HTERT RPE-1 (cell line): ENCODE data around the gene CCDC116.
"Not testable (repeated sequence)": the region's sequence is repeated elsewhere in the genome, so short reads cannot be mapped to it uniquely, and the experiment has no call there.

Source experiments
- in situ Hi-C: fragments of 300-500 bp; cut with MboI; formaldehyde crosslinking; loops from 4 replicates; pipeline ENCODE4 v1.14.3; 2020; ENCODE audit warnings: low sequenced_read_pairs

The CCDC116 gene

DNA sequence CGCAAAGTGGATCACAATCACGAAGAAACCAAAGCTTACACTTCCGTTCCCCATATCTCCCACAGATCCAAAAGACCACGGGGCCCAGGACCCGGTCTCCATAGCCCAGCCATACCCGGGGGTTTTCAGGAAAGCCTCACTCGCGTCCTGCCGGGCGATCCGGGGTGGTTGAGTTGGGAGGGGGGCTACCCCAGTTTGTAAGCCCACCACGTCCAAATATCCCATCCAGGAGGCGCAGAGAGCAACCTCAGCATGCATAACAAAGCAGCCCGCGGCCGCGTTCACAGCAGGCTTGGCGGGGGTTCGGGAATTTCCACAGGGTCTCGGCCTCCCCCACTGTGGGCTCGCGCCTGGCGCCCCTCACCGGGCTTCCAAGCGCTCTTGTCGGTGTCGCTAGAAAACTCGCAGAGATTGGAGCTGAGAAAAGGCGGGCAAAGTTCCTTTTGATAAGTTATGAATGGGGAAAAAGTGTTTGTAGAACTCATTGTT, 19.0 kb downstream of the CCDC116 start:
- in situ Hi-C loops, result no loop called here

DNA sequence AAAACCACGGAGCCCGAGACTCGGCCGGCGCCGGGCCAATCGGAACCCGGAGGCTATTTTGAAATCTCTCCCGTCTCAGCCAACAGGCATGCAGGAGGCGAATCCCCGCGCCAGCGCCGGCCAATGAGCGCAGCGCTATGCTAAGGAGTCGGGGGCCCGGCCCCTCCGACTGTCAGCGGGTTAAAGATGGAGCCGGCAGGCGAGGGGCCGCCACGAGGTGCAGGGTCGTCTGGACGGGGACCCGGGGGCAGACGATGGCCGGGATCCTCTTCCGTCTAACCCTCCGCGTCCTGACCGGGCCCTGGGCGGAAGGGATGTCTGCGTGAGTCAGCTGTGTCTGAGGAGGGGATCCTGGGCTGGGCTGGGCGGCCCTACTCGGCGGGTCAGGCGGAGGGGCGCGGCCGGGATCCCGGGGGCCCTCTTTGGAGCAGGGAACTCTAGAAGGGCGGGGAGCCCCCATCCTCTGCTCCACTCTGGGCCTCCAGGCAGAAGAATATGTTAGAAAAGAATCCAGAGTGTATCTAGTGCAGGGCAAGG, 19.5 kb downstream of the CCDC116 start:
- in situ Hi-C loops, result no loop called here

DNA sequence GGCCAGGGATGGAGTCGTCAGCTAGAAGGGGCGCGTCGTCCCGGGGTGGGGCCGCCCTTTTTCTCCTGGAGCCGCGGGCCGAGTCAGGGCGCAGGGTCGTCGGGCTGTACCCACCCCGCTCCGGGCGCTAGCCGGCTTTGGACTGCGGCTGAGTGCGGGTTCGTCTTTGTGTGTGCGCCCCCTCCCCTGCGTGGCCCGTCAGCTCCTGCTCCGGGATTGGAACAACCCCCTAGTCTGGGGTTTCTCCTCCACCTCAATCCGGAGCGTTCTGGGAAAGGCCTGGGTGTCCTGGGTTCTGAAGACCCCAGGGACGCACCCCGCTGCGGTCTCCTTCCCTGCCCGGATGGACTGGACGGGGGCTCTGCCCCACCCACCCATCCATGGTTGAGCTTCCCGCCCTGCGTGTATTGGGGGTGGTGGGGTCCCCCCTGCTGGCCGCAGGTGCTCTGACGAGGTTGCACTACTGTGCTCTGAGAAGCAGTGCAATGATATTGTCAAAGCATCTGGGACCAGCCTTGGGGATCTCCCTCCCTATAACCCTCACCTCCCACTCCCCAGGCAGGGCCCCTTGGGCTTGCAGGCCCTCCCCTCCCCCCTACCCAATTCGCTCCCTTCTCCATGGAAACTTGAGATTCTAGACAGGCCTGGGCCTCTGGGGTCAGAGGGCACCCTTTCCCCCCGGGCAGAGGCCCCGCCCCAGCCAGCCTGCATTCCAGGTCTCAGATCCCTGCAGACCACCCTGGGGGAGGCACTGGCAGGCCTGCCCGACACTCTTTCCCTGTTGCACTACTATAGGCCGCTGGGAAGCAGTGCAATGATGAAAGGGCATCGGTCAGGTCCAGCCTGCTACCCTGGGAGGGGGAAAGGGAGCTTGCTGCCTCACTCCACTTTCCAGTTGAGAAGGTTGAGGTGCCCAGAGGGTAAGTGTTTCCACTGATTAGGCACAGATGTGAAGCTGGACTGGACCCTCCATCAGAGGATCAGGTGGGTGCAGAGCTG, 20.3 kb downstream of the CCDC116 start:
- in situ Hi-C loops, result no loop called here

DNA sequence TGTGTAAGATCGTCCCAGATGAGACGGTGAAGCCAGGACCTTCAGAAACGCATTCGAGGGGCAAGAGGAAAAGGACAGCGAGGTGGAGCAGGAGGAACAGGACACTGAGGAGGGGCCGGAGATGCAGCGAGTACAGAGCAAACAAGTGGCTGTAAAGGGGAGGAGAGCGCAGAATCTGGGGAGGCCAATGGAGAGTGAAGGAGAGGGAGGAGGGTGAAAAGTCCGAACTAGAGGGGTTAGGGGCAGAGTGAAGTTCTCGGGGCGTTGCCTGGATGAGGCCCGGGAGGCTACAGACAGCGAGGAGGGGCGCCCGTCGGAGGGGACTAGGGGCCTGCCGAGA, 24.4 kb downstream of the CCDC116 start:
- in situ Hi-C loops, result no loop called here

DNA sequence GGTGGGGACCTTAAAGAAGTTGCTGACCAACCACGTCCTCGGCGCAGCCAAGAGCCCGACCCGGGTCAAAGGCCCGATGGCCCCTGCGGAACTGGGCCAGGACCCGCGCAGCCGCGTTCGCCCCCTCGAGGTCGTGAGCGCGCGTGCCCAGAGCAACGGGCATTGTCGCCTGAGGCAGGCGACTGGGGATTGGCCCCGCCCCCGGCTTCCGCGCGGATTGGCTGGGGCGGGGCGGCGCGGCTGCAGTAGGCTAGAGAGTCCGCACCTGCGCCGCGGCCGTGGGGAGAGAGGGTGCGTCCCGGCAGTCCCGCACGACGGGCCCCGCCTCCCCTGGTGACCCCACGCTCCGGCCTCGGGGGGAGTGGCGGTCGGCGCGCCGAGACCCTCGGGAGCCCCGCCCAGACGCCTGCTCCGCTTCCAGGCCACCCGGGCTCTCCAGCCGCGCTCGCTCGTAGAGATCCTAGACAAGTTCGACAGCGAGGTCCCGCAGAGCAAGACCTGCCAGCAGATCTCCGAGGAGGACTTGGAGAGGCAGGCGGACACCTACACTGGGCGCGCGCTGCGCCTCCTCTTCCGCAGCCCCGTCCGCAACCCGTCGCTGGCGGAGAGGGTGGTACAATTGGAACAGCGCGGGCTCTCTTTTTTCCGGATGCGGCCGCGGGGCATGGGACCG, 24.9 kb downstream of the CCDC116 start:
- in situ Hi-C loops, result no loop called here

DNA sequence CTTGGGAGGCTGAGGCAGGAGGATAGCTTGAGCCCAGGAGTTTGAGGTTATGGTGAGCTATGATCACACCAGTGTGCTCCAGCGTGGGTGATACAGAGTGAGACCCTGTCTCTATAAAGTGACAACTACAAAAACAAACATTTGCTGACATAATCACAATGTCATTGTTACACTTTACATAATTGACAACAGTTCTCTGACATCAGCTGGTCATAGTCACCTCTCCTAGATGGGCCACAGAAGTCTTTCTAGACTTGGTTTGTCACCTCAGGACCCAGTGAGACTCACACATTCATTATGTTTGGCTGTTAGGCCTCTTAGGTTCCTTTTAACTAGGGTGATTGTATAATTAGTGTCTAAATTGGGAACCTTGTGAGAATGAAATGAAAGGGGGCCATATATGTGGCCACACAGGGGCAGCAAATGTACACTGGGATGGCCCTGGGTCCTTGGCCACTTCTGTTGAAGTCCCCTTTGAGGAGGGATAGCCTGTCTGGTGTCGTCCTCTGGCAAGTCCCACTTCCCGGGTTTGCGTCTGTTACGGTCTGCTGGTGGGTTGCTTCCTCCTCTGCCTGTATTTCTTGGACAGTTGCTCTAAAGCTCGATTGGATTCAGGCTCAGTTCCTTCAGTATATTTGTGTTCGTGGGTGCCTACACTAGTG, 27.4 kb downstream of the CCDC116 start:
- in situ Hi-C loops, result no loop called here

DNA sequence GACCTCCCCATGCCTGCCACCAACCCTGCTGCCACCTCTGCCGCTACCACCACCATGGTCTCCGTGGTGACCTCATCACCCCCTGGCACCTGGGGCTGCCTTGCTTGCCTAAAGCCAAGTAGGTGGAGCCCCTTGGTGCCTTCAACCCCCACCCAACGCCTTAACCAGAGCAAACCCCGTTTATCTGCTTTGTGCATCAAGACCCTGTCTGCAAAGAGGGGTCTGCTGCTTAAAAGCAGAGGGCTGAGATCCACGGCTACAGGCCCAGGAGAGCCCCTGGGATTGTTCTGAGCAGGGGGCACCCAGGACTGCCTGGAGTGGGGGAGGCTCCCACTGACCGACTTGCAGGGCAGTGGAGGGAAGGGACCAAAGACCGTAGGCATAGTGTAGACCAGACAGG, 28.3 kb downstream of the CCDC116 start:
- in situ Hi-C loops, result no loop called here

DNA sequence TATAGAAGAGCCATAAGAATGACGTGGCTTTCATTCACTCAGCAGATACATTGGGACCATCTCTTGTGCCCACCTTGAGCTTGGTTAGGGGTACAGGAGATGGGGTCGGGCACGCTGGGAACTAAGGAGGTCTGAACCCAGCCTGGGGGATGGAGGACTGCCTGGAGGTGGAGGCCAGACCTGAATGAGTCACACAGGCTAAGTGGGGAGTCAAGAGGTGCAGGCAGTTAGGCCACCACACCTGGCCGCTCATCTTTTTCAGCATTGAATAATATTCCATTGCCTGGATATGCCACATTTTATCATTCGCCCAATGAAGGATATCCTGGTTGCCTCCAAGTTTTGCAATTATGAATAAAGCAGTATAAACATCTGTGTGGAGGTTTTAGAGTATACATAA, 29.4 kb downstream of the CCDC116 start:
- in situ Hi-C loops, result no loop called here

DNA sequence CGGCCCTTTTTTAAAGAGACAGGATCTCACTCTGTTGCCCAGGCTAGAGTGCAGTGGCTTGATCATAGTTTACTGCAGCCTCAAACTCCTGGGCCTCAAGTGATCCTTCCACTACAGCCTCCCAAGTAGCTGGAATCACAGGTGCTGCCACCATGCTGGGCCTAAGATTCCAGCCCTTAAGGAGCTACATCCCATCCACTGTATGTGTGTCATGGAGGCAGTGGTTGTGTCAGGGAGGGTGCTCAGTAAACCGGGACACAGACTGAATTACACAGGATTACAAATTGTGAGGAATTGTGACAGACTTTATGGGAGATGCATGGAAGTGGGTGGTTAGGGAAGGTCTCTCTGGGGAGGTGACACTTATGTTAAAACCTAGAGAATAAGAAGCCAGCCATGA, 31.2 kb downstream of the CCDC116 start:
- in situ Hi-C loops, result no loop called here

DNA sequence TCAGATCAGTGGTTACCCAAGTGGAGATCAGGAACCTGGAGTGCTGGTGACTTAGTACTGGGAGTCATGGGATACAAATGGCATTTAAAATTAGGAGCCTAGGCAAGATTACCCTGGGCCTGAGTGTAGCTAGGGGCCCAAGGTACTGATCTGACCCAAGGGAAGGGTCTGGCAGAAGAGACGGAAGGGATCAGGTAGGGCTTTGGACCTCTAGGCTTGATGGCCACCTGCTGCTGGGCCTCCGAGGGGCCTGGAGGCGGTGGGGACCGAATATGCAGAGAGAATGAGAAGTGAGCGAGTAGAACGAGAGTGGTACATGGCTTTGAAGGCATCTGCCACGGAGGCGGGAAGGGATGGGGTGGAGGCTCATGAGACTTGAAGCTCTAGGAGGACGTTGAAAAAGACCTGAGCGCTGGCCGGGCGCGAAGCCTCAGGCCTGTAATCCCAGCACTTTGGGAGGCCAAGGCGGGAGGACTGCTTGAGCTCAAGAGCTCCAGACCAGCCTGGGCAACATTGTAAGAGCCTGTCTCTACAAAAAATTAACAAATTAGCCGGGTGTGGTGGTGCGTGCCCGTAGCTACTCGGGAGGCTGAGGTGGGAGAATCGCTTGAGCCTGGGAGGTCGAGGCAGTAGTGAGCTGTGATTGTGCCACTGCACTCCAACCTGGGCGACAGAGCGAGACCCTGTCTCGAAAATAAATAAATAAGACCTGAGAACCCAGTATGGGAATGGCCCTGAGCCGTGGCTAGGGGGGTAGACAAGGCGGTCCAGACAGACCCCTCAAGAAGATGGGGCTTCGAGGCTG, 32.7 kb downstream of the CCDC116 start:
- in situ Hi-C loops, result no loop called here

DNA sequence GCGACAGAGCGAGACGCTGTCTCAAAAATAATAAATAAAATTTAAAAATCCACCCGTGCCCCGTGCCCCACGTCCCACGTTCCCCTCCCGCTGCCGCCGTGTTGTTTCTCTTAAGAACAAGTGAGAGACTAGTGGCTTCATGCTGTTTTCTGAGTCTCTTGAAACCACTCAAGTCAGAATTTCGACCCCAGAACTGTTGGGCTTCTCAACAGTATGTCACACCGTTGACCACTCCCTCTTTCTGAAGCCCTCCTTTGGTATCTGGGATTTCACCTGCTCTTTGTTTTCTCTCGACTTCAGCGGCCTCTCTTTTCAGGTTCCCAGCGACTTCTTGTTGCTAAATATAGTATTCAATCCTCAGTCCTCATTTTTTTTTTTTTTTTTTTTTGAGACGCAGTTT, 34.2 kb downstream of the CCDC116 start:
- in situ Hi-C loops, result no loop called here

DNA sequence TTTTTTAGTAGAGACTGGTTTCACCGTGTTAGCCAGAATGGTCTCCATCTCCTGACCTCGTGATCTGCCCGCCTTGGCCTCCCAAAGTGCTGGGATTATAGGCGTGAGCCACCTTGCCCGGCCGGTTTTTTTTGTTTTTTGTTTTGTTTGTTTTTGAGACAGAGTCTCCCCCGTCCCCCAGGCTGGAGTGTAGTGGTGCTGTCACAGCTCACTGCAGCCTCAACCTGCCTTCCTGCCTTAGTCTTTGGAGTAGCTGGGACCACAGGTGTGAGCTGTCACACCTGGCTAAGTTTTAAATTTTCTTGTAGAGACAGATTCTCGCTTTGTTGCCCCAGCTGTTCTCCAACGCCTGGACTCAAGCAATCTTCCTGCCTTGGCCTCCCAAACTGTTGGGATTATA, 36.5 kb downstream of the CCDC116 start:
- in situ Hi-C loops, result no loop called here

DNA sequence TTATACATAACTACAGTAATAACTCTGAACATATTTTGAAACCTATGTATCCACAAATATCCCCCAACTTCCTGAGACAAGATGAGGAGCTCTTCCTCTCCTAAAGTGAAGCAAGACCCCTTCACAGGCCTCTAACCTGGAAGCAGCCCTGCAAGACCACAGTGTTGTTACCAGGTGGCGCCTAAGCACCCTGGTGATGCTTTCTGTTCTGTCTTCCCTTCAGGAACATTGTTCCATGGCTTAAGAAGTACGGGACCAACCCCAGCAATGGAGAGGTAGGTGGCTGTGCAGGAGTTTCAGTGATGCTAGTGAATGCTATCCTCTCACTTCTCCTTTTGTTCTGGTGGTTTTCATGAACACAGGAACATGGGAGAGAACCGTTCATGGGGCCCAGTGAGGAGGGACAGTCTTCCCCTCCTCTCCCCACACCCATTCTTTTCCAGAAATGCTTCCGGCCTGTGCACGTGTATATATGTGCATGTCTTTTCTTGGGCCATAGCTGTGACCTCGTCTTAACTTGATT, 39.6 kb downstream of the CCDC116 start:
- in situ Hi-C loops, result no loop called here

DNA sequence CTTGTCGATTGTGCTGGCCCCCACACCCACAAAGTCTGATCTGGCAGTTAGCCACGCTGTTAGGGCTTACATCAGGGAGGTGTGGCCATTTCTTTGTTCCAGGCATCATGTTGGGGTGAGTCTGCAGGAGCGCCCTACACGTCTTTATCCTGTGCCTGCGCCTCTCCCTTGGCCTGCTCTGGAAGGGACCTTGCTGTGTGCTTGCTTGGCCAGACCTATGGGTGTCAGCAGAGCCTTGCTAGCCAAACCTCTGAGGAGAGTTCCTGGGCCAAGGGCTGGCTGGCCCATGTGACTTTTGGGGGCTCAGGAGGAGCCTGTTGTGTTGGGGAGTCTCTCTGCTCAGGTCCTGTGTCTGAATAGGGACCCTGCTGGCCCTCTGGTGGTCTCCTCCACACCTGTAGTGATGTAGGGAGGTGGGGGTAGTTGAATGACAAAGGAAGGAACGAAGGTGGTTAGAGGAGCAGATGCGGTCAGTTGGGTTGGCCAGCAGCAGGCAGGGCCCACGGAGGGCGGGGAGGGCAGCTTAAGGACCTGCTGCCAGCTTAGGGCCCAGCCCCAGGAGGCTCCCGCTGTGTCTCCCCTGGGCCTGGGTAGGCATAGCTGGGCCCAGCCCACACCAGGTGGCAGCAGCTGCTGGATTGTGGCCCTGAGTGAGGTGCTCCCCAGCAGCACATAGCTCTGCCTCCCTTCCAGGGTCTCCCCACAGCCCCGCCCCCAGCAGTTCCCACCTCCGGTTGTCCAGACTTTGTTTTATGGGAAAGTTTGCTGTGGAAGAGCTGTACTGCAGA, 41.2 kb downstream of the CCDC116 start:
- in situ Hi-C loops, result no loop called here

DNA sequence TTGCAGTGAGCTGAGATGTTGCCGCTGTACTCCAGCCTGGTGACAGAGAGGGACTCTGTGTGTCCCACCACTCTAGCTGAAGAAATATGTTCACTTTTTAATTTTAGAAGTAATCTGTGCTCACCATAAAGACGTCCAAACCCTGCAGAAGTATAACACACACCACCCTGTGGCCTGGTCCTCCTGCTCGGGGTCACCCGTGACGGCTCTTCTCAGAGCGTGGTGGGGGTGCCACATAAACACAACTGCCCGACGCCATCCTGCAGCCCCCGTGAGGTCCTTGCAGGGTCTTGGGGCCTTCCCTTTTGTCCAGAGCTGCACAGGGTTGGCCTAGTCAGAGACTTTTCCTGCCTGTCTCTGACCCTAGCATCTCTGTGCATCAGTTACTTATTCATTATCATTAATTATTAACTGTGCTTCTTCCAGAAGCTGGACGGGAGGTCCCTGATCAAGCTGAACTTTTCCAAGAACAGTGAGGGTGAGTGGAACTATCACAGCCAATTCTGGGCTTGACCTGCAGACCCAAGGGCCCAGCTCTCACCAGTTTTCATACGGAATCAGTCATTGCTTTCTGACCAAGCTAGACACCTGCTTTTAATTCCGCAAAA, 42.2 kb downstream of the CCDC116 start:
- in situ Hi-C loops, result no loop called here

DNA sequence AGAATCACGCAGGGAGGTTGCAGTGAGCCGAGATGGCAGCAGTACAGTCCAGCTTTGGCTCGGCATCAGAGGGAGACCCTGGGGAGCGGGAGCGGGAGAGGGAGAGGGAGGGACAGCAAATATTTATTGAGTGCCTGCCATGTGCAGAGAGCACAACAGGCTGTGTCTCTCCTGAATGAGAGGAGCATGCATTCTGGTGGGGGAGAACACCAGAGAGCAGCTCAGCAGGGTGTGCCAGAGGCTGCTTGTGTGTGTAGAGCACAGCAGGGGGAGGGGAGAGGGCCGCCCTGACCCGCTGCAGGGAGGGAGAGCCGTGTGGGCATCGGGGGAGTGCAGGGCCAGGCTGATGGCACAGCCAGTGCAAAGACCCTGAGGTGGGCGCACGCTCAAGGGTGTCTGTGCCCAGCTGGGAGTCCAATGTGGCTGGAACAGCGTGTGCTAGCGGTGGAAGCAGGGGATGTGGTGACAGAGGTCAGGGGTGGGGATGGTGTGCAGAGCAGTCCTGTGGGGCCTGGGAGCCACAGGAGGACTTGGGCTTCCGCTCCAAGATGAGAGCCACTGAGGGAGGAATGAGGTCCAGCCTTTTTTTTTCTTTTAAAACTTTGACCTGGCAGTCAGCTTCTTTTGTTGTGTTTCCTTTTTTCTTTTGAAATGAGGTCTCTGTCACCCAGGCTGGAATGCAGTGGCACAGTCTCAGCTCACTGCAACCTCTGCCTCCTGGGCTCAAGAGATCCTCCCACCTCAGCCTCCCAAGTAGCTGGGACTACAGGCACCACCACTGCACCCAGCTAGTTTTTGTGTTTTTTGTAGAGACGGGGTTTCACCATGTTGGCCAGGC, 45.3 kb downstream of the CCDC116 start:
- in situ Hi-C loops, result no loop called here

DNA sequence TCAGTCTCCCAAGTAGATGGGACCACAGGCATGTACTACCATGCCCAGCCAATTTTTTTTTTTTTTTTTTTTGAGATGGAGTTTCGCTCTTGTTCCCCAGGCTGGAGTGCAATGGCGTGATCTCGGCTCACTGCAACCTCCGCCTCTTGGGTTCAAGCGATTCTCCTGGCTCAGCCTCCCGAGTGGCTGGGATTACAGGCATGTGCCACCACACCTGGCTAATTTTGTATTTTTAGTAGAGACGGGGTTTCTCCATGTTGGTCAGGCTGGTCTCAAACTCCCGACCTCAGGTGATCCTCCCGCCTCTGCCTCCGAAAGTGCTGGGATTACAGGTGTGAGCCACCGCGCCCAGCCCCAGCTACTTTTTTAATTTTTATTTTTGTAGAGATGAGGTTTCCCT, 46.3 kb downstream of the CCDC116 start:
- in situ Hi-C loops, result not testable (repeated sequence)

DNA sequence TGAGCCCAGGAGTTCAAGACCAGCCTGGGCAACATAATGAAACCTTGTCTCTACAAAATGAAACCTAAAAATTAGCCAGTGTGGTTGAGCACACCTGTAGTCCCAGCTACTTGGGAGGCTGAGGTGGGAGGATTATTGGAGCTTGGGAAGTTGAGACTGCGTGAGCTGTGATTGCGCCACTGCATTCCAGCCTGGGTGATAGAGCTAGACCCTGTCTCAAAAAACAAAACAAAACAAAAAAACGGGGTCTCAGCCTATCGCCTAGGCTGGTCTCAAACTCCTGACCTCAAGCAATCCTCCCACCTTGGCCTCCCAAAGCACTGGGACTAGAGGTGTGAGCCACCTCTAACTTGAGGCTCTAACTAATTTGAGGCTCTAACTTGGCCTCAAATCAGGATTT, 46.8 kb downstream of the CCDC116 start:
- in situ Hi-C loops, result no loop called here
